IPS-18c (cell line): Measurements from ENCODE around the gene HS3ST6.
"Not testable (repeated sequence)": the region's sequence is repeated elsewhere in the genome, so short reads cannot be mapped to it uniquely, and the experiment has no call there.

Source experiments
- H3K4me3 ChIP-seq: 2 replicates; pipeline ENCODE4 v1.7.0; 2013; ENCODE audit warnings: low read depth, mild to moderate bottlenecking, low read length, moderate library complexity; ENCODE audit not compliant: insufficient read depth
- H3K9me3 ChIP-seq: one replicate; pipeline ENCODE4 v1.6.1; 2013; ENCODE audit warnings: mild to moderate bottlenecking, low read length, moderate library complexity; ENCODE audit not compliant: control insufficient read depth, insufficient read depth

HS3ST6 gene

GRCh38 chr16:1918351-1919326 lies at the start of gene HS3ST6:
Gene HS3ST6 (minus strand): TSS chr16:1918415. CDS start chr16:1918323, 92 bp downstream.
- H3K4me3 ChIP-seq = peak within 1 kb of the TSS; percentile 38
- peaks cover 2% of the 10 kb centered on the region for H3K9me3 ChIP-seq

- Histone ChIP-seq H3K9me3 (no peaks in the 10 kb centered on the region), H3K4me3 (peak within 1 kb of the TSS; percentile 87)
These were observed 48.2 kb upstream of the HS3ST6 start, which contains the start of gene RNF151 for GRCh38 chr16:1966460-1966859. Gene RNF151 (plus strand): TSS chr16:1966856. CDS start chr16:1966882, 26 bp downstream.

- Histone ChIP-seq H3K9me3 (no peaks in the 10 kb centered on the region), H3K4me3 (peak overlapping the region; percentile 87)
These were observed 47.3 kb upstream of the HS3ST6 start for GRCh38 chr16:1965396-1966001.

GRCh38 chr16:1964506-1965395 lies 46.5 kb upstream of the HS3ST6 start, which contains the start of gene RPS2:
Gene RPS2 (minus strand): TSS chr16:1964826. CDS start chr16:1964625, 201 bp downstream.
- peak within 1 kb of the TSS; percentile 87 for H3K4me3 ChIP-seq

GRCh38 chr16:1963806-1964505 lies 45.7 kb upstream of the HS3ST6 start:
- peak overlapping the region; percentile 87 for H3K4me3 ChIP-seq

More at GRCh38 chr16:1964506-1965395, 46.5 kb upstream of the HS3ST6 start, which contains the start of gene RPS2:
- no peaks in the 10 kb centered on the region for H3K9me3 ChIP-seq

GRCh38 chr16:1962161-1963153 lies 44.2 kb upstream of the HS3ST6 start:
- H3K9me3 ChIP-seq = not testable (repeated sequence)
- H3K4me3 ChIP-seq = peak overlapping the region; percentile 87

More at GRCh38 chr16:1963806-1964505, 45.7 kb upstream of the HS3ST6 start:
- H3K9me3 ChIP-seq = peaks cover 2% of the 10 kb centered on the region

- H3K4me3 ChIP-seq = no peak overlapping the region
These were observed 43.4 kb upstream of the HS3ST6 start for GRCh38 chr16:1961651-1962067.

GRCh38 chr16:1960665-1961630 lies 42.7 kb upstream of the HS3ST6 start:
- peaks cover 2% of the 10 kb centered on the region for H3K9me3 ChIP-seq
- H3K4me3 ChIP-seq = peak overlapping the region; percentile 84

More at GRCh38 chr16:1961651-1962067, 43.4 kb upstream of the HS3ST6 start:
- peaks cover 2% of the 10 kb centered on the region for H3K9me3 ChIP-seq

GRCh38 chr16:1959269-1960039 lies 41.2 kb upstream of the HS3ST6 start, which contains the start of gene NDUFB10:
Gene NDUFB10 (plus strand): TSS chr16:1959538. CDS start chr16:1959625, 87 bp downstream.
- Histone ChIP-seq H3K4me3 (peak within 1 kb of the TSS; percentile 84), H3K9me3 (peaks cover 2% of the 10 kb centered on the region)

GRCh38 chr16:1958715-1959268 lies 40.6 kb upstream of the HS3ST6 start:
- H3K9me3 ChIP-seq = peaks cover 2% of the 10 kb centered on the region
- peak overlapping the region; percentile 84 for H3K4me3 ChIP-seq

GRCh38 chr16:1958143-1958491 lies 39.9 kb upstream of the HS3ST6 start:
- not testable (repeated sequence) for H3K4me3 ChIP-seq, H3K9me3 ChIP-seq

GRCh38 chr16:1957434-1958142 lies 39.4 kb upstream of the HS3ST6 start:
- not testable (repeated sequence) for H3K9me3 ChIP-seq, H3K4me3 ChIP-seq

GRCh38 chr16:1953734-1954133 lies 35.5 kb upstream of the HS3ST6 start:
- Histone ChIP-seq H3K9me3 (no peaks in the 10 kb centered on the region), H3K4me3 (no peak overlapping the region)
